Endothelial cell (in vitro differentiated cells): ENCODE results near the gene SERINC5. TPM values are rescaled to one million over a fixed set of nuclear protein-coding genes. Genes with fewer than 3 reads are reported as not detected.

Source experiments
- DNase-seq: peaks from one replicate; pipeline ENCODE4 v3.0.0; 2021; ENCODE audit warnings: low spot score
- H3K27ac Mint-ChIP-seq: one replicate; pipeline ENCODE4 v1.8.0; 2021; ENCODE audit warnings: mixed read lengths, inconsistent platforms; ENCODE audit not compliant: unreplicated experiment
- H3K27me3 Mint-ChIP-seq: one replicate; pipeline ENCODE4 v1.8.0; 2021; ENCODE audit warnings: mild to moderate bottlenecking, moderate library complexity, mixed read lengths, inconsistent platforms; ENCODE audit not compliant: unreplicated experiment
- H3K36me3 Mint-ChIP-seq: one replicate; pipeline ENCODE4 v1.8.0; 2021; ENCODE audit warnings: mild to moderate bottlenecking, low read depth, mixed read lengths, inconsistent platforms; ENCODE audit not compliant: unreplicated experiment
- H3K4me1 Mint-ChIP-seq: one replicate; pipeline ENCODE4 v1.8.0; 2021; ENCODE audit warnings: mild to moderate bottlenecking, mixed read lengths, inconsistent platforms; ENCODE audit not compliant: unreplicated experiment
- H3K4me3 Mint-ChIP-seq: one replicate; pipeline ENCODE4 v1.8.0; 2021; ENCODE audit warnings: mild to moderate bottlenecking, mixed read lengths, inconsistent platforms; ENCODE audit not compliant: unreplicated experiment
- H3K9me3 Mint-ChIP-seq: one replicate; pipeline ENCODE4 v1.8.0; 2021; ENCODE audit warnings: mixed read lengths, inconsistent platforms; ENCODE audit not compliant: unreplicated experiment
- CTCF ChIP-seq: fragments of 200-600 bp; sonication (generic); IDR thresholded peaks from one replicate; pipeline ENCODE4 v1.5.0; 2021; ENCODE audit warnings: antibody characterized with exemption; ENCODE audit not compliant: unreplicated experiment
- total RNA-seq: library from RNA; stranded (reverse); fragmentation: NEBNext Ultra II Directional; extraction: Animal tissue kit (Norgen Biotek cat#: 25700); gene quantifications from one replicate; pipeline ENCODE4 v1.2.1, GENCODE V29; 2021; ENCODE audit not compliant: unreplicated experiment

Gene SERINC5
- total RNA-seq, 1 donor from 2014 or later, result 122 TPM

- Mint-ChIP-seq H3K27ac (no peak overlapping the region), H3K9me3 (no peaks in the 10 kb centered on the region), H3K4me1 (peaks cover 2% of the 10 kb centered on the region), H3K36me3 (no peaks in the 10 kb centered on the region), H3K4me3 (no peak overlapping the region), H3K27me3 (no peaks in the 10 kb centered on the region)
- no peak for TF ChIP-seq CTCF
- no peak for DNase-seq
These were observed 173.6 kb downstream of the SERINC5 start for GRCh38 chr5:80082281-80082680.

- no peak for TF ChIP-seq CTCF
- Mint-ChIP-seq H3K27me3 (no peaks in the 10 kb centered on the region), H3K4me1 (no peaks in the 10 kb centered on the region)
These were observed 176.9 kb downstream of the SERINC5 start for GRCh38 chr5:80078921-80079320.

GRCh38 chr5:80077051-80077714 lies 178.7 kb downstream of the SERINC5 start:
- no peaks in the 10 kb centered on the region for H3K36me3 Mint-ChIP-seq
- H3K27ac Mint-ChIP-seq, result no peak overlapping the region
- H3K4me3 Mint-ChIP-seq, result no peak overlapping the region
- TF ChIP-seq CTCF, result no peak
- H3K9me3 Mint-ChIP-seq, result no peaks in the 10 kb centered on the region
- no peaks in the 10 kb centered on the region for H3K4me1 Mint-ChIP-seq
- no peaks in the 10 kb centered on the region for H3K27me3 Mint-ChIP-seq
- no peak for DNase-seq

More at GRCh38 chr5:80078921-80079320, 176.9 kb downstream of the SERINC5 start:
- DNase-seq, result no peak
- H3K27ac Mint-ChIP-seq, result no peak overlapping the region
- H3K9me3 Mint-ChIP-seq, result no peaks in the 10 kb centered on the region
- H3K36me3 Mint-ChIP-seq, result no peaks in the 10 kb centered on the region
- H3K4me3 Mint-ChIP-seq, result no peak overlapping the region

DNA sequence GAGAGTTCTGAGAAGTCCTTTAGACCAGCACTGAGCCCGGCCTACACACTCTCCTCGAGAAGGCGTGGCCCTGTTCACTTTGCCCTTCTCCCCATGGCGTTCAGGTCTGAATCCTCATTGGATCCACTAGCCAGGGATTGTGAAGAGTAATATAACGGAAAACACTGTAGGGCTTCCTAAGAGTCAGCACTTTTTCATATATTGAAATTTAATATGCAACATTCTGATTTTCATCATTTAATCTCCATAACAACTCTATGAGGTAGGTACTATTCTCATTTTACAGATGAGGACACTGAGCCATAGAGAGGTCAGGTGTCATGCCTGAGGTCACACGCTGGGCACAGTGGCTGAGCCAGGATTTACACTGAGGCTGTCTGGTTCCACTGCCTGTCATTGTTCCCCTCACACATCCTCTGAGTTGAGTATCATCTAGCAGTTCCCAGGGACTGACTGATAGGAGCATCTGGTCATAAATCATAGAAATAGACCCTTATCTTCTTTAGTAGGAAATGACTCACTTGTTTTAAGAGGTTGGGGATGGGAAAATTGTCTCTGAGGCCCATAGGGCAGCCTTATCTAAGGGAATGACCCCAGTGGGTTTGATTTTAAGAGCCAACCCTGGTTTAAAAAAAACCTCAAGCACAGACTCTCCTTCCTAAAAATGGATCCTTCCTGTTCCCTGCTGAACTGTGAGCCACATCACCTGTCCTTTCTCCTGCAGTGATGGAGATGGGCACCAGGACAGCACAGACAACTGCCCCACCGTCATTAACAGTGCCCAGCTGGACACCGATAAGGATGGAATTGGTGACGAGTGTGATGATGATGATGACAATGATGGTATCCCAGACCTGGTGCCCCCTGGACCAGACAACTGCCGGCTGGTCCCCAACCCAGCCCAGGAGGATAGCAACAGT lies 179.5 kb downstream of the SERINC5 start:
- DNase-seq, result no peak
- H3K9me3 Mint-ChIP-seq, result no peaks in the 10 kb centered on the region
- H3K4me3 Mint-ChIP-seq, result no peak overlapping the region
- no peak overlapping the region for H3K27ac Mint-ChIP-seq
- no peaks in the 10 kb centered on the region for H3K4me1 Mint-ChIP-seq
- no peak for TF ChIP-seq CTCF
- no peaks in the 10 kb centered on the region for H3K36me3 Mint-ChIP-seq
- H3K27me3 Mint-ChIP-seq, result peaks cover 1% of the 10 kb centered on the region
